GM12801 (cell line): ENCODE data around the gene NME9.

Source experiments
- TF ChIP-seq, protein P1 (sequence below): IDR thresholded peaks from one replicate; pipeline ENCODE4 v1.5.1; 2011; ENCODE audit warnings: control low read depth; ENCODE audit not compliant: insufficient read length; ENCODE audit errors: extremely low read depth

NME9 gene

DNA sequence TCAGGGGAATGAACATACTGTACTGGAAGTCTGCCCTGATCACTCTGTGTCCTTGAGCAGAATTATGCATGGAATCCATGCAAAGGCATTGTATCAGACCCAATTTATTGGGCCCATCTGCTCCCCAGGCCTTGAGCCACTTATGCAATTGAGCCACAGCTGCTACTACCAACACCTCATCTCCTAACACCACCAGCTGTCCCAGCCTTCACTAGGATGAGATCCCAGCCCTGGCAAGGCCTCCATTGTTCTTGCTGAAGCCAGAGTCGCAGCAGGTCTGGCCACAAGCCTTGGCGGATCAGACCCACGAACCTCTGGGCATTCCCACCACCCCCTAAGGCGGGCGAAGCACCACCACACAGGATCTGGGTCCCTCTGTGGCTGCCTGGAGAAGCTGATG, 9.2 kb upstream of the NME9 start:
- TF ChIP-seq, protein P1, sequence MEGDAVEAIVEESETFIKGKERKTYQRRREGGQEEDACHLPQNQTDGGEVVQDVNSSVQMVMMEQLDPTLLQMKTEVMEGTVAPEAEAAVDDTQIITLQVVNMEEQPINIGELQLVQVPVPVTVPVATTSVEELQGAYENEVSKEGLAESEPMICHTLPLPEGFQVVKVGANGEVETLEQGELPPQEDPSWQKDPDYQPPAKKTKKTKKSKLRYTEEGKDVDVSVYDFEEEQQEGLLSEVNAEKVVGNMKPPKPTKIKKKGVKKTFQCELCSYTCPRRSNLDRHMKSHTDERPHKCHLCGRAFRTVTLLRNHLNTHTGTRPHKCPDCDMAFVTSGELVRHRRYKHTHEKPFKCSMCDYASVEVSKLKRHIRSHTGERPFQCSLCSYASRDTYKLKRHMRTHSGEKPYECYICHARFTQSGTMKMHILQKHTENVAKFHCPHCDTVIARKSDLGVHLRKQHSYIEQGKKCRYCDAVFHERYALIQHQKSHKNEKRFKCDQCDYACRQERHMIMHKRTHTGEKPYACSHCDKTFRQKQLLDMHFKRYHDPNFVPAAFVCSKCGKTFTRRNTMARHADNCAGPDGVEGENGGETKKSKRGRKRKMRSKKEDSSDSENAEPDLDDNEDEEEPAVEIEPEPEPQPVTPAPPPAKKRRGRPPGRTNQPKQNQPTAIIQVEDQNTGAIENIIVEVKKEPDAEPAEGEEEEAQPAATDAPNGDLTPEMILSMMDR, result no peak

DNA sequence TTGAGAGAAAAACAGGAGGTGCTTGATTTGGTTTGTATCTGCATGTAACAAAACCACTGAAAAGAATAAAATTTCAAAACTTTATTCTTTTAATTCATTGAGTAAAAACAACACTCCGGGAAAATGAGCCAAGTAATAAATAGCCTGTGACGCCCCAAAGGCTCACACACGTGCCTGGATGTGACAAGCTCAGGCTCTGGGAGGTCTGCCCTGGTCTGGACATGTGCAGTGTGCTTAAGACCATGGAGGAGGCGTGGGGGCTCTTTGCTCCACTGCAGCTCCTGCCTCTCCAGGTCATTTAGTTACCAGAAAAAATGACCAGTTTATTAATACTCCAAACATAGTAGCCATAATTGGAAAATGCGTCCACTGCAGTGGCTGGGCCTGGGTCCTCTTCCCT, 8.6 kb upstream of the NME9 start:
- TF ChIP-seq, protein P1, result no peak

DNA sequence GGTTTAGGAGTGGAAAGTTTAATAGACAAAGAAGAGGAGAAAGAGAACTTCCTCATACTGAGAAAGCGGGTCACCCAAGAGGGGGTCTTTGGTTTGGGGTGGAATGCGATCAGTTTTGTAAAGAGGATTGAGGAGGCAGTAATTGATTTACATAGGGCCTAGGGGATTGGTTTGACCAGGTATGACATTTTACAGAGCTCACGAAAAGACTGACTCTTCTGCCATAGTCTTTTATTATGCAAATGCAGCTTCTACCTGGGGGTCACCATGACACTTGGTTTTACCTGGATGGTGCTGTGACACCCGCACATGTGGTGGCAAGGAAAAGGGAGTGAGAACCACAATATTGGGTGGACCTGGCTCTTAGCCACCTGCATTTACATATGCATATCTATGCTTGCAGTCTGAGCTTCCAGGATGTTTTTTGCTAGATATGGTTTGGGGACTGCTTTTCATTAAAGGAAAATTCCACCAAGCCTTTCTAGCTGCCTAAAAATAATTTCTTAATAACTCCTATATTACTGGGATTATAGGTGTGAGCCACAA, 6.9 kb upstream of the NME9 start:
- TF ChIP-seq, protein P1, result no peak

DNA sequence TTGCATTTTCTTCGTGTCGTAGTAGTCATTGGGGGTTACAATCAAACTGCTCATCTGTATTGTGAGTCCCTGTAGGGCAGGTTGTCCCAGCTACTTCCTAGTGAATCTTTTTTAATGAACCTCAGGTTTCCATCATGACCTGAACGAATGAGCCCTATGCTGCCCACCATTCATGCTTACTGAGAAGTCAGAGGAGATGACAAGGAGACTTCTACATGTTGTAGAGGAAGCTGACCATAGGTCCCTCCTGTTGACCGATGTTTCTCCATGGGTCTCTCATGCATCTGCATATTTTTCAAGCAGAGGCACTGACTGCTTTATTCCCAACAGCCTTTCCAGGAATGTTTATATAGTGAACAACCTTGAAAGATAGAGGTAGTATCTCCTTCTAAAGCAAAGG, 5.0 kb upstream of the NME9 start:
- TF ChIP-seq, protein P1, result no peak

DNA sequence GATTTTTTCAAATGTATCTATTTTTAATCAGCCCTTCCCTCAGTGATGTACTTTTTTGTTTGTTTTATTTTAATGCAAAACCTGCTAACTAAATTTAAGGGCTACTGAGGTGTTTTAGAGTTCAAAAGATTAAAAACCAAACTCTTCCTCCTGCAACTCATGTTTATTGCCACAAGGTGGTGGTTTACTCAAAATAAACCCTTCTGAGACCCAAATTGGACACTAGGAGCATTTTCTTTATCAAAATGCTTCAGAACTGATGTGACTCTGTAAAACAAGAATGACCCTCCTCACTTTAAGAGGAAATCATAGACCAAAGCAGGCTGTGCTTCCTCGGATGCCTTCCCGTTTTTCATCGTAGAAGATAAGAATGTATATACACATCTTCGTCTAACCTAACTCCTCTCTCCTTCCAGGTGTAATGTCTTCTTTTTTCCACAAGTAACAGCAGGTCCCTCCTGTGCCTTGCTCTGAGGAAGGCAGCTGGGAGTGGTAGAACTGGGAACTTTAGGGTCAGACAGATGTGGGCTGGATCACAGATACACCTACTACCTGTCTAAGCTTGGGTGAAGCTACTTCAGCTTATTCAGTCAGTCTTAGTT, 2.9 kb upstream of the NME9 start:
- TF ChIP-seq, protein P1, result no peak

DNA sequence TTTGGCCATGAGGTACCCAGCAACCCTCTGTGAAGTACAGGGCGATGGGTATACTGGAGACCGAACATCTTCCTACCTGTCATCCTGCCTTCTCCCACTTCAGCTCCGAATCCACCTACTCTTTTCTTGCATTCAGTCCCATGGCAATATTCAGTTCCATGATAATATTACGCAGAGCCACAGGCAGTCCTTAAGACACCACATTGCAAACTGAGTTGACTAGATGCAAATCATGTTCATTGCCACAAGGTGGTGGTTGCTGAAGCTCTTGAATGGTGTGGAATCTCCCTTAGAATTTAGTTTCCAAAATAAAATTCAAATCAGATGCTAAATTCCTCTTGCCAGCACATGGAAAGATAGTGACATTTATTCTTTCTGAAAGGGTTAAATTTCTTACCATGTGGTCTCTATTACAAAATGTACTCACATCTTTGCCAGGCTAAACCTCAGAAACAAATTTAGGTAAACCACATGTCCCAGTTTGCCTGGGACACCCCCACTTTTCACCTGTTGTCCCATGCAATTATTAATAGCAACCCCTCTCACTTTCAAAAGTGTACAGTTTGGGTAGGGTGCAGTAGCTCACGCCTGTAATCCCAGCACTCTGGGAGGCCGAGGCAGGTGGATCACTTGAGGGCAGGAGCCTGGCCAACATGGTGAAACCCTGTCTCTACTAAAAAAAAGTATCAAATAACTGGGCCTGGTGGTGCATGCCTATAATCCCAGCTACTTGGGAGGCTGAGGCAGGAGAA, 1.7 kb upstream of the NME9 start:
- TF ChIP-seq, protein P1, result no peak

DNA sequence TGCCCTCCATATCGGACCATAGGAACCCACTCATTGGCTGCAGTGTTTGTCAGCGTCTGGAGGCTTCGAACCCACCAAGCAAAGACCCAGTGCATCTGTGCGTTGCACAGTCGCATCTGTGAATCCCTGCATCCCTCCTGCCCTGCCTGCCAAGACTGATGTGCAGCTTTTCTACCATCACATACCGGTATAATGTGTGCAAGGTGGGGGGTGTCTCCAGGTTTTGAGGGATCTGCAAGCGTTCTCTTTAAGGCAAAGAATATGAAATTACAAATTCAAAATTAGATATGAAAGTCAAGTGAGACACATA, 288 bp upstream of the NME9 start:
- TF ChIP-seq, protein P1, result no peak
